ENCODE measurements around the gene CTXND2.
"Not testable (repeated sequence)": the region's sequence is repeated elsewhere in the genome, so short reads cannot be mapped to it uniquely, and the experiment has no call there.

The CTXND2 gene

GRCh38 chr1:150887018-150887417 is at the start of gene CTXND2:
Gene CTXND2, plus strand, starts transcription at chr1:150887136. Its CDS starts 25,179 bp downstream, at chr1:150912315.
- no peak for DNase-seq (ENCODE audit: low spot score)

- DNase-seq (ENCODE audit: low spot score): not testable (repeated sequence)
Observed at GRCh38 chr1:150840850-150841249, 46.1 kb upstream of the CTXND2 start.

GRCh38 chr1:150841626-150842025 is 45.3 kb upstream of the CTXND2 start:
- DNase-seq (ENCODE audit: low spot score): no peak

GRCh38 chr1:150842343-150842742 is 44.6 kb upstream of the CTXND2 start:
- DNase-seq (ENCODE audit: low spot score): no peak

GRCh38 chr1:150842964-150843363 is 44.0 kb upstream of the CTXND2 start:
- DNase-seq (ENCODE audit: low spot score): no peak

- DNase-seq (ENCODE audit: low spot score): no peak
Observed at GRCh38 chr1:150843474-150843873, 43.5 kb upstream of the CTXND2 start.

- no peak for DNase-seq (ENCODE audit: low spot score)
Observed at GRCh38 chr1:150846473-150847146, 40.3 kb upstream of the CTXND2 start.

GRCh38 chr1:150850801-150851362 is 36.1 kb upstream of the CTXND2 start:
- not testable (repeated sequence) for DNase-seq (ENCODE audit: low spot score)

GRCh38 chr1:150852734-150853133 is 34.2 kb upstream of the CTXND2 start:
- not testable (repeated sequence) for DNase-seq (ENCODE audit: low spot score)

- no peak for DNase-seq (ENCODE audit: low spot score)
Observed at GRCh38 chr1:150863724-150864123, 23.2 kb upstream of the CTXND2 start.

GRCh38 chr1:150864200-150864599 is 22.7 kb upstream of the CTXND2 start:
- not testable (repeated sequence) for DNase-seq (ENCODE audit: low spot score)

GRCh38 chr1:150869683-150870082 is 17.3 kb upstream of the CTXND2 start:
- no peak for DNase-seq (ENCODE audit: low spot score)

- no peak for DNase-seq (ENCODE audit: low spot score)
Observed at GRCh38 chr1:150872572-150872971, 14.4 kb upstream of the CTXND2 start.

GRCh38 chr1:150873521-150873920 is 13.4 kb upstream of the CTXND2 start:
- no peak for DNase-seq (ENCODE audit: low spot score)

- DNase-seq (ENCODE audit: low spot score): peak; percentile 32
Observed at GRCh38 chr1:150874455-150875196, 12.3 kb upstream of the CTXND2 start.

GRCh38 chr1:150875197-150876118 is 11.5 kb upstream of the CTXND2 start:
- DNase-seq (ENCODE audit: low spot score): peak; percentile 43

GRCh38 chr1:150876119-150876454 is 10.8 kb upstream of the CTXND2 start:
- peak; percentile 78 for DNase-seq (ENCODE audit: low spot score)

- DNase-seq (ENCODE audit: low spot score): not testable (repeated sequence)
Observed at GRCh38 chr1:150878931-150879330, 8.0 kb upstream of the CTXND2 start.

- DNase-seq (ENCODE audit: low spot score): no peak
Observed at GRCh38 chr1:150881331-150882070, 5.4 kb upstream of the CTXND2 start.

GRCh38 chr1:150883121-150883520 is 3.8 kb upstream of the CTXND2 start:
- not testable (repeated sequence) for DNase-seq (ENCODE audit: low spot score)

GRCh38 chr1:150888727-150889126 is 1.8 kb downstream of the CTXND2 start:
- no peak for DNase-seq (ENCODE audit: low spot score)

Measured in cerebellar cortex (tissue), 1 donor.